Body of pancreas (tissue), 4 donors: ENCODE data around the gene SERP1. TPM values are rescaled to one million over a fixed set of nuclear protein-coding genes. Genes with fewer than 3 reads are reported as not detected.
A peak's percentile ranks its signal among the peaks of the same experiment; 100 is the strongest.

Experiments used
- ATAC-seq: fragments of 150-250 bp; one replicate; pipeline ENCODE4 v1.9.1; 2016
- DNase-seq, 4 donors: peaks; one replicate each; pipeline ENCODE4 v3.0.0-alpha.2; 2019
- H3K27ac ChIP-seq, 4 donors: fragments of 200-600 bp; sonication (generic); 1 replicate in 3 of 4; 2 replicates in 1 of 4; pipeline versions ENCODE4 v1.5.1 to v1.6.1; 2016 to 2019; ENCODE audit warnings: mild to moderate bottlenecking in 1 of 4, mixed read lengths in 1 of 4, moderate library complexity in 1 of 4
- H3K27me3 ChIP-seq, 2 donors: fragments of 200-600 bp; sonication (generic); one replicate each; pipeline ENCODE4 v1.6.0; 2016; ENCODE audit warnings: mild to moderate bottlenecking in 1 of 2
- H3K36me3 ChIP-seq, 2 donors: fragments of 200-600 bp; sonication (generic); replicated peaks in 1 of 2; 2 replicates each; pipeline ENCODE4 v1.5.1; 2016; ENCODE audit warnings: low read depth in 2 of 2; ENCODE audit not compliant: insufficient read depth in 1 of 2
- H3K4me1 ChIP-seq: fragments of 200-600 bp; sonication (generic); one replicate; pipeline ENCODE4 v1.6.0; 2016
- H3K4me3 ChIP-seq, 2 donors: fragments of 200-600 bp; sonication (generic); 1 replicate in 1 of 2; 2 replicates in 1 of 2; pipeline ENCODE4 v1.5.1; 2016 to 2019
- H3K9me3 ChIP-seq, 3 donors: fragments of 200-600 bp; sonication (generic); 1 replicate in 2 of 3; 2 replicates in 1 of 3; pipeline ENCODE4 v1.5.1; 2016
- CTCF ChIP-seq, 7 experiments: fragments of 450-650 bp in 4 of 7; fragments of 200-600 bp in 3 of 7; sonication (generic) in 3 of 7; IDR thresholded peaks; one replicate each; pipeline ENCODE4 v1.5.1; 2016 to 2019; ENCODE audit warnings: antibody characterized with exemption in 7 of 7
- POLR2A ChIP-seq, 3 donors: fragments of 450-650 bp; IDR thresholded peaks; one replicate each; pipeline ENCODE4 v1.6.1; 2016; ENCODE audit warnings: antibody characterized with exemption in 3 of 3, mild to moderate bottlenecking in 2 of 3
- WGBS, 2 donors: methylation state at CpG; one replicate each; pipeline ENCODE4 v1.1.5; 2017; 5-methylcytosine and 5-hydroxymethylcytosine counted together
- intact Hi-C: fragments of 100-400 bp; cut with DNase I; formaldehyde crosslinking; loops from one replicate; pipeline ENCODE4 v1.15.1; 2023
- total RNA-seq, 2 donors: library from RNA; depleted of rRNA; stranded (reverse); fragments of >200 nt; gene quantifications; one replicate each; pipeline ENCODE4 v1.1.0, GENCODE V29; 2016

Gene SERP1
- total RNA-seq, 2 donors from 2014 or later, result 277 to 1,534 TPM

GRCh38 chr3:150545419-150546225, 674 bp downstream of the SERP1 start:
- H3K4me1 ChIP-seq, result peaks cover 36% of the 10 kb centered on the region
- TF ChIP-seq POLR2A (IDR thresholded peaks at IDR 0.05), result no peak
- peak in 1 of 7 experiments; percentile 2 for TF ChIP-seq CTCF (IDR thresholded peaks at IDR 0.05)
- H3K36me3 ChIP-seq, result peaks cover 0 to 10% of the 10 kb centered on the region in 2 donors
- WGBS, 2 donors, result 0% methylated on average over 15 to 54 of the region's 54 CpGs
- intact Hi-C loops, result no loop called here
- no peaks in the 10 kb centered on the region for H3K9me3 ChIP-seq
- ATAC-seq (peak; percentile 18), DNase-seq (peak; percentile 41 to 58 (median 50))
- H3K4me3 ChIP-seq, result peak overlapping the region; percentile 69 to 96
- peak overlapping the region; percentile 99 to 100 (median 99) for H3K27ac ChIP-seq
- H3K27me3 ChIP-seq, result no peaks in the 10 kb centered on the region

- DNase-seq, result no peak
- peak overlapping the region; percentile 16 to 69 for H3K4me3 ChIP-seq
- WGBS, 2 donors, result 4 to 5% methylated on average over 1 of the region's 1 CpG
- no peak for TF ChIP-seq CTCF (IDR thresholded peaks at IDR 0.05)
- H3K36me3 ChIP-seq, result peaks cover 0 to 10% of the 10 kb centered on the region in 2 donors
- intact Hi-C loops, result no loop called here
- no peaks in the 10 kb centered on the region for H3K27me3 ChIP-seq
- H3K9me3 ChIP-seq, result no peaks in the 10 kb centered on the region
- ATAC-seq, result no peak
- peaks cover 41% of the 10 kb centered on the region for H3K4me1 ChIP-seq
- H3K27ac ChIP-seq, result peak overlapping the region in 3 of 4 donors; percentile 99 to 100 (median 99)
These were observed 1.6 kb downstream of the SERP1 start for GRCh38 chr3:150544726-150545125.

- no peaks in the 10 kb centered on the region for H3K27me3 ChIP-seq
- TF ChIP-seq POLR2A (IDR thresholded peaks at IDR 0.05), result peak in 1 of 3 donors; percentile 23
- no peak for TF ChIP-seq CTCF (IDR thresholded peaks at IDR 0.05)
- H3K27ac ChIP-seq, result peak overlapping the region in 3 of 4 donors; percentile 99 to 100 (median 99)
- peaks cover 0 to 10% of the 10 kb centered on the region in 2 donors for H3K36me3 ChIP-seq
- peaks cover 48% of the 10 kb centered on the region for H3K4me1 ChIP-seq
- no peak overlapping the region for H3K4me3 ChIP-seq
- ATAC-seq (no peak), DNase-seq (no peak)
- intact Hi-C loops, result no loop called here
- no peaks in the 10 kb centered on the region for H3K9me3 ChIP-seq
These were observed 2.3 kb downstream of the SERP1 start for GRCh38 chr3:150544041-150544440.

GRCh38 chr3:150543531-150543930, 2.8 kb downstream of the SERP1 start:
- Histone ChIP-seq H3K27me3 (no peaks in the 10 kb centered on the region), H3K27ac (peak overlapping the region in 3 of 4 donors; percentile 69 to 100 (median 99)), H3K36me3 (peaks cover 0 to 10% of the 10 kb centered on the region in 2 donors), H3K9me3 (no peaks in the 10 kb centered on the region), H3K4me1 (peaks cover 52% of the 10 kb centered on the region), H3K4me3 (no peak overlapping the region)
- intact Hi-C loops, result no loop called here
- no peak for TF ChIP-seq CTCF (IDR thresholded peaks at IDR 0.05)
- TF ChIP-seq POLR2A (IDR thresholded peaks at IDR 0.05), result no peak
- WGBS, 2 donors, result 29 to 42% methylated on average over 2 of the region's 2 CpGs
- DNase-seq (no peak), ATAC-seq (no peak)
